HepG2 (cell line): ENCODE data around the gene ABCD1. TPM values are rescaled to one million over a fixed set of nuclear protein-coding genes. Genes with fewer than 3 reads are reported as not detected.

Source experiments
- ATAC-seq: fragments of 200-7000 bp; cut with Tn5 transposase; 3 replicates; pipeline ENCODE4 v1.9.1; 2020; ENCODE audit warnings: mild to moderate bottlenecking, moderate library complexity
- BruUV-seq: library from RNA; stranded (reverse); fragments of 400-500 nt; replicated peaks from 2 replicates; lab custom pipeline; 2021; lab: Mats Ljungman, UMichigan
- CTCF ChIA-PET: fragments of 300-600 bp; formaldehyde crosslinking; extraction: SDS; loops from one replicate; lab custom pipeline; 2021; ENCODE audit warnings: low total read pairs, inconsistent platforms, low intra/inter-chr PET ratio; lab: Yijun Ruan, JAX
- POLR2A ChIA-PET: fragments of 350-600 bp; sonication (Branson Sonifier 250); formaldehyde crosslinking; loops from one replicate; lab custom pipeline; 2020; ENCODE audit warnings: antibody characterized with exemption, inconsistent platforms; lab: Yijun Ruan, JAX
- DNase-seq: peaks from one replicate; pipeline ENCODE4 v3.0.0-alpha.2; 2015; ENCODE audit warnings: low spot score
- FAIRE-seq: peaks from 3 replicates; lab custom pipeline; 2011; peaks lifted over from hg19 to GRCh38; lab: Jason Lieb, UNC
- H2AFZ ChIP-seq: one replicate; pipeline ENCODE4 v1.6.1; 2011; ENCODE audit warnings: low read length, inconsistent platforms
- H3K27ac ChIP-seq: fragments of 300-600 bp; 3 replicates; pipeline ENCODE4 v1.8.0; 2011; ENCODE audit warnings: mixed run types, mild to moderate bottlenecking, mixed read lengths, low read length, inconsistent platforms; ENCODE audit not compliant: insufficient read depth; ENCODE audit errors: extremely low read length
- H3K27me3 ChIP-seq, 2 experiments: fragments of 200-600 bp in 1 of 2; 2 replicates in 1 of 2; 3 replicates in 1 of 2; pipeline versions ENCODE4 v1.6.0 to v1.8.0; 2011; ENCODE audit warnings: low read length in 2 of 2, mild to moderate bottlenecking in 2 of 2, moderate library complexity in 2 of 2, inconsistent platforms in 1 of 2; ENCODE audit not compliant: insufficient read depth in 2 of 2, control insufficient read depth in 1 of 2
- H3K36me3 ChIP-seq, 2 experiments: fragments of 200-600 bp in 1 of 2; replicated peaks in 1 of 2; 2 replicates in 1 of 2; 3 replicates in 1 of 2; pipeline versions ENCODE4 v1.5.1 to v1.8.0; 2011; ENCODE audit warnings: low read length in 2 of 2, inconsistent platforms in 1 of 2; ENCODE audit not compliant: insufficient read depth in 2 of 2, control insufficient read depth in 1 of 2
- H3K4me1 ChIP-seq: 2 replicates; pipeline ENCODE4 v1.5.1; 2012; ENCODE audit warnings: low read length, inconsistent platforms; ENCODE audit not compliant: insufficient read depth
- H3K4me2 ChIP-seq: 2 replicates; pipeline ENCODE4 v1.6.0; 2011; ENCODE audit warnings: low read depth, low read length, inconsistent platforms
- H3K4me3 ChIP-seq, 3 experiments: fragments of 200-600 bp in 1 of 3; sonication (generic), shearing (Covaris generic) in 1 of 3; replicated peaks in 1 of 3; 2 replicates each; pipeline ENCODE4 v1.5.1; 2011 to 2016; ENCODE audit warnings: low read length in 3 of 3, inconsistent platforms in 2 of 3, low read depth in 2 of 3, mild to moderate bottlenecking in 2 of 3, control low read depth in 1 of 3, mixed read lengths in 1 of 3; ENCODE audit not compliant: insufficient read depth in 1 of 3
- H3K79me2 ChIP-seq: one replicate; pipeline ENCODE4 v1.6.1; 2011; ENCODE audit warnings: low read length, inconsistent platforms; ENCODE audit not compliant: insufficient read depth
- H3K9ac ChIP-seq: 2 replicates; pipeline ENCODE4 v1.6.0; 2011; ENCODE audit warnings: mild to moderate bottlenecking, low read depth, low read length, inconsistent platforms; ENCODE audit not compliant: insufficient read depth
- H3K9me3 ChIP-seq: 2 replicates; pipeline ENCODE4 v1.5.1; 2012; ENCODE audit warnings: mild to moderate bottlenecking, low read length
- H4K20me1 ChIP-seq: 2 replicates; pipeline ENCODE4 v1.6.0; 2011; ENCODE audit warnings: inconsistent platforms, mild to moderate bottlenecking, low read length, moderate library complexity; ENCODE audit not compliant: insufficient read depth
- AGO1 ChIP-seq: fragments of 200-400 bp; formaldehyde crosslinking; IDR thresholded peaks from 2 replicates; pipeline ENCODE4 v1.6.1; 2017; ENCODE audit warnings: mild to moderate bottlenecking, low read depth, low read length, moderate library complexity; ENCODE audit not compliant: poor library complexity, severe bottlenecking
- CSRNP1 ChIP-seq: sonication (generic); formaldehyde crosslinking; IDR thresholded peaks from 2 replicates; pipeline ENCODE4 v1.8.1; 2023; ENCODE audit warnings: mild to moderate bottlenecking, missing genetic modification reagents
- E2F5 ChIP-seq: sonication (generic); formaldehyde crosslinking; conservative IDR thresholded peaks from 2 replicates; pipeline ENCODE4 v1.4.0; 2020; ENCODE audit warnings: missing genetic modification reagents
- ETS1 ChIP-seq: sonication (generic); formaldehyde crosslinking; IDR thresholded peaks from 2 replicates; pipeline ENCODE4 v1.4.0; 2020; ENCODE audit warnings: missing genetic modification reagents
- GLI4 ChIP-seq: sonication (generic); formaldehyde crosslinking; IDR thresholded peaks from 2 replicates; pipeline ENCODE4 v1.5.1; 2020; ENCODE audit warnings: missing genetic modification reagents, mild to moderate bottlenecking, moderate library complexity, borderline replicate concordance
- HNF1B ChIP-seq: sonication (generic); formaldehyde crosslinking; IDR thresholded peaks from 2 replicates; pipeline ENCODE4 v1.5.1; 2020; ENCODE audit warnings: mild to moderate bottlenecking, moderate library complexity, missing genetic modification reagents
- ISX ChIP-seq: sonication (generic); formaldehyde crosslinking; conservative IDR thresholded peaks from 2 replicates; pipeline ENCODE4 v1.5.0; 2020; ENCODE audit warnings: missing genetic modification reagents
- POLR2AphosphoS5 ChIP-seq: IDR thresholded peaks from 2 replicates; pipeline ENCODE4 v1.6.1; 2012; ENCODE audit warnings: low read depth, low read length
- RFXAP ChIP-seq: sonication (generic); formaldehyde crosslinking; IDR thresholded peaks from 2 replicates; pipeline ENCODE4 v1.4.0; 2020; ENCODE audit warnings: missing genetic modification reagents, borderline replicate concordance
- ZBTB8A ChIP-seq: sonication (generic); formaldehyde crosslinking; IDR thresholded peaks from 2 replicates; pipeline ENCODE4 v1.4.0; 2020; ENCODE audit warnings: mild to moderate bottlenecking, low read depth, missing genetic modification reagents, borderline replicate concordance
- ZFP90 ChIP-seq: sonication (generic); formaldehyde crosslinking; IDR thresholded peaks from 2 replicates; pipeline ENCODE4 v1.8.0; 2022; ENCODE audit warnings: missing genetic modification reagents, mild to moderate bottlenecking, inconsistent platforms, borderline replicate concordance
- ZKSCAN5 ChIP-seq: sonication (generic); formaldehyde crosslinking; IDR thresholded peaks from 2 replicates; pipeline ENCODE4 v1.5.1; 2020; ENCODE audit warnings: mild to moderate bottlenecking, missing genetic modification reagents
- ZNF496 ChIP-seq: sonication (generic); formaldehyde crosslinking; IDR thresholded peaks from 2 replicates; pipeline ENCODE4 v1.8.1; 2023; ENCODE audit warnings: mild to moderate bottlenecking, moderate library complexity, missing genetic modification reagents; ENCODE audit not compliant: insufficient replicate concordance
- ZNF577 ChIP-seq: sonication (generic); formaldehyde crosslinking; IDR thresholded peaks from 2 replicates; pipeline ENCODE4 v1.4.0; 2020; ENCODE audit warnings: mild to moderate bottlenecking, low read depth, missing genetic modification reagents, borderline replicate concordance
- ZNF704 ChIP-seq: sonication (generic); formaldehyde crosslinking; IDR thresholded peaks from 2 replicates; pipeline ENCODE4 v1.8.1; 2023; ENCODE audit warnings: mild to moderate bottlenecking, inconsistent platforms, moderate library complexity, missing genetic modification reagents, borderline replicate concordance
- WGBS: methylation state at CpG from one replicate; pipeline ENCODE4 v1.1.6; 2017; ENCODE audit warnings: low lambda C conversion rate; 5-methylcytosine and 5-hydroxymethylcytosine counted together
- in situ Hi-C: cut with HindIII; loops from 2 replicates; pipeline ENCODE4 v1.10.0; 2017; ENCODE audit warnings: low pct_unique_long_range_greater_than_20kb; ENCODE audit not compliant: extremely low pct_ligation_motif_present
- intact Hi-C: fragments of 100-400 bp; cut with micrococcal nuclease; formaldehyde crosslinking; loops from one replicate; pipeline ENCODE4 v1.10.0; 2022; ENCODE audit not compliant: unreplicated experiment
- polyA plus RNA-seq, 8 experiments: library from polyadenylated mRNA; depleted of rRNA in 3 of 8; stranded (reverse) in 7 of 8; unstranded in 1 of 8; fragments of >200 nt; fragmentation: Illumina TruSeq in 4 of 8; extraction: Trizol in 4 of 8; gene quantifications; 2 replicates each; pipeline versions ENCODE4 v1.2.1 to v1.2.3, GENCODE V29; 2011 to 2016; ENCODE audit warnings: low read depth in 4 of 8, missing spikeins in 1 of 8, mixed read lengths in 1 of 8; ENCODE audit not compliant: insufficient read depth in 1 of 8
- total RNA-seq, 5 experiments: library from RNA; depleted of rRNA; stranded (reverse); fragments of >200 nt; fragmentation: Illumina TruSeq; extraction: Trizol; gene quantifications; 2 replicates each; pipeline ENCODE4 v1.2.3, GENCODE V29; 2016; ENCODE audit warnings: low read depth in 1 of 5

ABCD1 gene
- total and polyA plus RNA-seq, 2 of the 13 experiments (the other 11 are each of a cell fraction or from before 2014, with no cell fraction given), result 11.4 to 15.9 TPM

- ATAC-seq (no peak), FAIRE-seq (no peak), DNase-seq (no peak)
- Histone ChIP-seq H3K4me3 (peak overlapping the region in 2 of 3 experiments; percentile 68 to 74; a peak in 4 of 6 replicates), H3K79me2 (peaks cover 18% of the 10 kb centered on the region), H3K27ac (no peak overlapping the region), H3K4me1 (peaks cover 24% of the 10 kb centered on the region; the same call in 1 of the 2 replicates), H3K9ac (peak overlapping the region; percentile 64; the same call in 1 of the 2 replicates), H3K4me2 (peak overlapping the region; percentile 75), H3K9me3 (no peaks in the 10 kb centered on the region), H3K36me3 (peaks cover 0 to 3% of the 10 kb centered on the region in 2 experiments; a peak in 2 of 5 replicates), H4K20me1 (peaks cover 22% of the 10 kb centered on the region), H2AFZ (no peak overlapping the region), H3K27me3 (no peaks in the 10 kb centered on the region)
- ChIA-PET POLR2A (no interaction called here), CTCF (no interaction called here)
- TF ChIP-seq E2F5 (no peak), GLI4 (no peak), HNF1B (CRISPR knock-in tag) (0 out of 2 replicates have a peak, but pooled peaks have one; percentile 9), CSRNP1 (CRISPR knock-in tag) (no peak), ZBTB8A (CRISPR knock-in tag) (no peak), ZFP90 (CRISPR knock-in tag) (no peak), ZNF496 (no peak), ETS1 (CRISPR knock-in tag) (no peak), ISX (no peak), ZNF577 (CRISPR knock-in tag) (no peak), ZKSCAN5 (no peak), AGO1 (peak; percentile 43), POLR2AphosphoS5 (peak; percentile 6; the same call in 1 of the 2 replicates), RFXAP (CRISPR knock-in tag) (no peak), ZNF704 (no peak)
- BruUV-seq, result no TSS peak
- in situ Hi-C loops (no loop called here), intact Hi-C loops (no loop called here)
- WGBS, result 40% methylated on average over 1 of the region's 14 CpGs
Measured at GRCh38 chrX:153690466-153690865, 34.2 kb upstream of the ABCD1 start.
